Naive thymus-derived CD8-positive, alpha-beta T cell (primary cell): ENCODE data around the gene SLC16A2. TPM values are rescaled to one million over a fixed set of nuclear protein-coding genes. Genes with fewer than 3 reads are reported as not detected.
A peak's percentile ranks its signal among the peaks of the same experiment; 100 is the strongest.

Source experiments
- ATAC-seq, 2 donors: fragments of 150-1000 bp; cut with Tn5 transposase in 1 of 2; sonication (Bioruptor Pico), chemical (Tn5 transposase) in 1 of 2; 1 replicate in 1 of 2; 2 replicates in 1 of 2; pipeline ENCODE4 v1.10.0; 2021; ENCODE audit warnings: mild to moderate bottlenecking in 2 of 2, moderate library complexity in 2 of 2
- POLR2A ChIA-PET: fragments of 350-600 bp; sonication (Branson Sonifier 250); formaldehyde crosslinking; loops from one replicate; lab custom pipeline; 2021; ENCODE audit warnings: antibody characterized with exemption; lab: Charles Lee
- DNase-seq, 10 donors: peaks; one replicate each; pipeline versions ENCODE4 v3.0.0 to v3.0.0-alpha.2; 2020 to 2022
- H3K27ac Mint-ChIP-seq, 10 donors: one replicate each; pipeline ENCODE4 v1.8.0; 2020 to 2022; ENCODE audit warnings: mild to moderate bottlenecking in 10 of 10, mixed read lengths in 10 of 10, moderate library complexity in 4 of 10, inconsistent platforms in 1 of 10
- H3K27me3 Mint-ChIP-seq, 5 donors: one replicate each; pipeline ENCODE4 v1.8.0; 2021 to 2022; ENCODE audit warnings: mixed read lengths in 5 of 5
- H3K36me3 Mint-ChIP-seq, 3 donors: one replicate each; pipeline ENCODE4 v1.8.0; 2020 to 2022; ENCODE audit warnings: mixed read lengths in 3 of 3, mild to moderate bottlenecking in 2 of 3, inconsistent platforms in 1 of 3
- H3K4me1 Mint-ChIP-seq, 4 donors: one replicate each; pipeline ENCODE4 v1.8.0; 2021 to 2022; ENCODE audit warnings: mixed read lengths in 4 of 4
- H3K4me3 Mint-ChIP-seq, 10 donors: one replicate each; pipeline ENCODE4 v1.8.0; 2020 to 2022; ENCODE audit warnings: mild to moderate bottlenecking in 10 of 10, mixed read lengths in 10 of 10, moderate library complexity in 6 of 10, inconsistent platforms in 1 of 10
- H3K9me3 Mint-ChIP-seq, 9 donors: one replicate each; pipeline ENCODE4 v1.8.0; 2020 to 2022; ENCODE audit warnings: mixed read lengths in 9 of 9, mild to moderate bottlenecking in 3 of 9, inconsistent platforms in 1 of 9, moderate library complexity in 1 of 9
- polyA plus RNA-seq, 3 donors: library from polyadenylated mRNA; unstranded; fragments of 300-500 nt; fragmentation: Illumina TruSeq; gene quantifications; one replicate each; pipeline ENCODE4 v1.2.3, GENCODE V29; 2021
- total RNA-seq, 8 experiments: library from RNA in 2 of 8; stranded (reverse) in 2 of 8; gene quantifications; one replicate each; pipeline ENCODE4 v1.2.3 and lab custom pipeline; 2021 to 2026

SLC16A2 gene
- total and polyA plus RNA-seq, 5 experiments from 2014 or later, result 0.37 to 0.66 (median 0.56) TPM

GRCh38 chrX:74578137-74578536 lies 156.8 kb downstream of the SLC16A2 start:
- no peak overlapping the region for H3K4me3 Mint-ChIP-seq
- H3K4me1 Mint-ChIP-seq, result no peaks in the 10 kb centered on the region
- POLR2A ChIA-PET, result no interaction called here
- no peaks in the 10 kb centered on the region for H3K9me3 Mint-ChIP-seq
- H3K27ac Mint-ChIP-seq, result no peak overlapping the region
- DNase-seq (no peak), ATAC-seq (peak in 1 of 2 donors; percentile 27)
- H3K27me3 Mint-ChIP-seq, result no peaks in the 10 kb centered on the region
- peaks cover 0 to 10% (median 0%) of the 10 kb centered on the region in 3 donors for H3K36me3 Mint-ChIP-seq

DNA sequence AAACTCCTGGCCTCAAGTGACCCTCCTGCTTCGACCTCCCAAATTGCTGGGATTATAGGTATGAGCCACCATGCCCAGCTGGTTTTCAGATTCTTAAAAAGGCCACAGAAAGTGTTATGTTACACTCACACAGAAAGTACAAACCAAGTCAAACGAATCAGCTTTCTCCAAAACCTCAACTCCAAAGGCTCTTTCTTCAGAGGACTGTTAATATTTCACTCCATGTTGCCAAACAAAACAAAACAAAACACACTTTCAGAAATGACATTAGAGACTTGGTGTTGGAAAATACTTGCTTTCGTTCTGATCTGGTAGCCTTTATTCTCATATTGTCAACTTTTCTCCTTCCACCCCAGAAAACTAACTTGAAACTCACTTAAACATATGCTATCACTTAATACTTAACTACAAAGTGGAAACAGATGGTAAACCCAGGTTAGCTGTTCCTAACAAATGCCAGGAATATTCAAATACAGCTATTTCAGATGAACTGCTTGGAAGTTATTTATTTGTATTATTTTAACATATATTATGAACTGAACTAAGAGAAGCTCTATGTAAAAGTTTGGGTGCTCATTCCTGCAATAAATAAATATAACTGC lies 158.4 kb downstream of the SLC16A2 start:
- Mint-ChIP-seq H3K27ac (peak overlapping the region in 2 of 10 donors; percentile 0 to 13), H3K4me1 (no peaks in the 10 kb centered on the region), H3K4me3 (no peak overlapping the region), H3K36me3 (peaks cover 0 to 17% (median 2%) of the 10 kb centered on the region in 3 donors), H3K9me3 (no peaks in the 10 kb centered on the region), H3K27me3 (no peaks in the 10 kb centered on the region)
- no peak for DNase-seq
- POLR2A ChIA-PET, result interaction anchor here (0.6 kb wide), 1 partner anchor 34 kb away, joined by 5 read pairs; no protein-coding TSS in a partner anchor
- no peak for ATAC-seq

Other genes with a start within 250 kb of the SLC16A2 start
- gene ZCCHC13, start 117.3 kb upstream of the SLC16A2 start, total RNA-seq, result not detected
- not detected for gene ZCCHC13, start 117.3 kb upstream of the SLC16A2 start, polyA plus RNA-seq
- 10 to 100 TPM; 46.3 to 51.1 TPM for gene RLIM, start 193.1 kb downstream of the SLC16A2 start, total RNA-seq
- 1 to 10 TPM; 6.2 to 6.6 (median 6.3) TPM for gene RLIM, start 193.1 kb downstream of the SLC16A2 start, polyA plus RNA-seq